CD14-positive monocyte (primary cell): ENCODE data around the gene DLGAP3. TPM values are rescaled to one million over a fixed set of nuclear protein-coding genes. Genes with fewer than 3 reads are reported as not detected.

Experiments used
- DNase-seq, 3 donors: peaks; one replicate each; pipeline ENCODE4 v3.0.0-alpha.2; 2011 to 2022
- H2AFZ ChIP-seq: 2 replicates; pipeline ENCODE4 v1.6.0; 2012; ENCODE audit warnings: mild to moderate bottlenecking, low read depth, low read length, inconsistent platforms; ENCODE audit not compliant: insufficient read depth, poor library complexity, severe bottlenecking
- H3K27ac ChIP-seq, 2 donors: 1 replicate in 1 of 2; 2 replicates in 1 of 2; pipeline ENCODE4 v1.5.1; 2012 to 2013; ENCODE audit warnings: low read length in 2 of 2, control low read depth in 1 of 2, inconsistent platforms in 1 of 2, low read depth in 1 of 2, mild to moderate bottlenecking in 1 of 2
- H3K27me3 ChIP-seq, 2 donors: one replicate each; pipeline versions ENCODE4 v1.6.0 to v1.6.1; 2011 to 2013; ENCODE audit warnings: low read length in 2 of 2; ENCODE audit not compliant: control insufficient read depth in 2 of 2, insufficient read depth in 2 of 2
- H3K36me3 ChIP-seq, 2 donors: replicated peaks in 1 of 2; 1 replicate in 1 of 2; 2 replicates in 1 of 2; pipeline versions ENCODE4 v1.5.1 to v1.6.1; 2012 to 2013; ENCODE audit warnings: low read length in 2 of 2, control low read depth in 1 of 2, inconsistent platforms in 1 of 2, mild to moderate bottlenecking in 1 of 2; ENCODE audit not compliant: insufficient read depth in 2 of 2, control insufficient read depth in 1 of 2
- H3K4me1 ChIP-seq, 2 donors: 1 replicate in 1 of 2; 2 replicates in 1 of 2; pipeline versions ENCODE4 v1.5.1 to v1.6.1; 2012 to 2013; ENCODE audit warnings: low read length in 2 of 2, control low read depth in 1 of 2, inconsistent platforms in 1 of 2, mild to moderate bottlenecking in 1 of 2, moderate library complexity in 1 of 2; ENCODE audit not compliant: insufficient read depth in 2 of 2, control insufficient read depth in 1 of 2
- H3K4me2 ChIP-seq: replicated peaks from 2 replicates; pipeline ENCODE3; 2012; ENCODE audit warnings: low read length, moderate library complexity, mild to moderate bottlenecking; ENCODE audit not compliant: poor library complexity, severe bottlenecking; ENCODE audit errors: extremely low read depth
- H3K4me3 ChIP-seq, 3 experiments: fragments of 200-600 bp in 1 of 3; sonication (generic) in 1 of 3; replicated peaks in 1 of 3; 1 replicate in 2 of 3; 2 replicates in 1 of 3; pipeline ENCODE4 v1.5.1; 2011 to 2013; ENCODE audit warnings: low read length in 3 of 3, mild to moderate bottlenecking in 3 of 3, control low read depth in 2 of 3, low read depth in 2 of 3, inconsistent platforms in 1 of 3, moderate library complexity in 1 of 3
- H3K79me2 ChIP-seq: 2 replicates; pipeline ENCODE4 v1.6.0; 2012; ENCODE audit warnings: mild to moderate bottlenecking, control low read depth, inconsistent platforms, low read length, moderate library complexity; ENCODE audit not compliant: insufficient read depth
- H3K9ac ChIP-seq: 2 replicates; pipeline ENCODE4 v1.6.0; 2017; ENCODE audit warnings: low read length, mild to moderate bottlenecking; ENCODE audit not compliant: insufficient read depth, poor library complexity, severe bottlenecking
- H3K9me3 ChIP-seq, 2 donors: replicated peaks in 1 of 2; 1 replicate in 1 of 2; 2 replicates in 1 of 2; pipeline versions ENCODE4 v1.5.1 to v1.6.1; 2012 to 2013; ENCODE audit warnings: low read length in 2 of 2, control low read depth in 1 of 2; ENCODE audit not compliant: control insufficient read depth in 1 of 2, insufficient read depth in 1 of 2
- H4K20me1 ChIP-seq: 2 replicates; pipeline ENCODE4 v1.6.0; 2012; ENCODE audit warnings: mild to moderate bottlenecking, low read length, control low read depth, moderate library complexity; ENCODE audit not compliant: insufficient read depth
- H3K27ac Mint-ChIP-seq, 7 donors: one replicate each; pipeline ENCODE4 v1.8.0; 2020; ENCODE audit warnings: mild to moderate bottlenecking in 7 of 7, mixed read lengths in 7 of 7, moderate library complexity in 6 of 7, inconsistent platforms in 2 of 7
- H3K27me3 Mint-ChIP-seq, 3 donors: one replicate each; pipeline ENCODE4 v1.8.0; 2021 to 2022; ENCODE audit warnings: low read depth in 3 of 3, mild to moderate bottlenecking in 3 of 3, mixed read lengths in 3 of 3, moderate library complexity in 3 of 3, inconsistent platforms in 1 of 3
- H3K36me3 Mint-ChIP-seq, 2 donors: one replicate each; pipeline ENCODE4 v1.8.0; 2020; ENCODE audit warnings: mixed read lengths in 2 of 2, inconsistent platforms in 1 of 2, mild to moderate bottlenecking in 1 of 2
- H3K4me1 Mint-ChIP-seq: one replicate; pipeline ENCODE4 v1.8.0; 2020; ENCODE audit warnings: mild to moderate bottlenecking, mixed read lengths
- H3K4me3 Mint-ChIP-seq, 2 donors: one replicate each; pipeline ENCODE4 v1.8.0; 2020; ENCODE audit warnings: mild to moderate bottlenecking in 2 of 2, mixed read lengths in 2 of 2, moderate library complexity in 1 of 2
- H3K9me3 Mint-ChIP-seq, 7 donors: one replicate each; pipeline ENCODE4 v1.8.0; 2020 to 2022; ENCODE audit warnings: mixed read lengths in 7 of 7, mild to moderate bottlenecking in 6 of 7, moderate library complexity in 6 of 7, inconsistent platforms in 2 of 7
- CTCF ChIP-seq: fragments of 200-600 bp; IDR thresholded peaks from one replicate; pipeline ENCODE4 v1.8.0; 2022; ENCODE audit warnings: antibody characterized with exemption, mild to moderate bottlenecking
- WGBS: methylation state at CpG from one replicate; pipeline ENCODE4 v1.1.5; 2013; ENCODE audit warnings: missing lambda C conversion rate; ENCODE audit not compliant: insufficient coverage; 5-methylcytosine and 5-hydroxymethylcytosine counted together
- intact Hi-C, 2 donors: fragments of 100-400 bp; cut with micrococcal nuclease; formaldehyde crosslinking; loops; one replicate each; pipeline versions ENCODE4 v1.15.0 to v1.15.1; 2023
- polyA plus RNA-seq, 3 donors: library from polyadenylated mRNA; depleted of rRNA in 1 of 3; unstranded in 2 of 3; stranded (reverse) in 1 of 3; fragments of 300-500 nt in 2 of 3; fragments of >200 nt in 1 of 3; fragmentation: Illumina TruSeq in 2 of 3; gene quantifications; 1 replicate in 2 of 3; 2 replicates in 1 of 3; pipeline ENCODE4 v1.2.3, GENCODE V29; 2012 to 2021

DLGAP3 gene
- polyA plus RNA-seq, 3 donors, result 0.10 to 0.56 (median 0.16) TPM

DNA sequence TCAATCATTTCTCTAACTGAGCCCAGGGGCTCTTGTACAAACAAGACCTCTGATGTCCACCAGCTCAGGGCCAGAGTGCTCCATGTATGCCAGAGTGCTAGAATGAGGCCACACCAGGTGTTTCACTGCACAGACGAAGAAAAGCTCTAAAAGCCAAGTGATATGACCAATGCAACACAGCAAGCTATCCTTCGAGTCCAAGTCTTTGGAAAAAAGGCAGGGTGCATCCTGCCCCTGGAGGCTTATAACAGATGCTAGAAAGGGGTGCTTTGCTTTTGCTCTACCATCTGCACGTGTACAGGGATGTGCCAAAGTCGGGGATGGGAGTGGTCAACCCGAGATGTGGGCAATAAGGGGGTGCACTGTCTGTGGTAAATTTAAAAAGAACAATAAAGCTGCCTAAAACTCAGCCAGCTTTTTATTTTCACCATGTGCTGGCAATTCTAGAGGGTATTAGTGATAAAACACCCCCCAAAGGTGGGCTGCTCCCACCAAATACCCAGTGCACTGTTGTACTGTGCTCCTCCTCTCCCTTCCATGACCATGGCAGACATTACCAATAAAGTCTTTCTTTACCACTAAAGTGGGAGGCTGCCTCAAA is 102.0 kb downstream of the DLGAP3 start:
- H3K4me1 Mint-ChIP-seq, result no peaks in the 10 kb centered on the region
- H3K27me3 Mint-ChIP-seq, result peaks cover 0 to 9% (median 6%) of the 10 kb centered on the region in 3 donors
- no peaks in the 10 kb centered on the region for H3K4me1 ChIP-seq
- H3K9ac ChIP-seq, result no peak overlapping the region
- no peak overlapping the region for H3K4me2 ChIP-seq
- WGBS, result 94% methylated on average over 2 of the region's 5 CpGs
- H3K27ac ChIP-seq, result no peak overlapping the region
- no peak overlapping the region for H3K4me3 ChIP-seq
- no peak overlapping the region for H3K4me3 Mint-ChIP-seq
- no peaks in the 10 kb centered on the region for H3K9me3 ChIP-seq
- intact Hi-C loops, result no loop called here
- no peaks in the 10 kb centered on the region for H4K20me1 ChIP-seq
- H3K79me2 ChIP-seq, result no peaks in the 10 kb centered on the region
- DNase-seq, result no peak
- no peak for TF ChIP-seq CTCF
- H2AFZ ChIP-seq, result no peak overlapping the region
- no peaks in the 10 kb centered on the region for H3K27me3 ChIP-seq
- no peaks in the 10 kb centered on the region for H3K36me3 ChIP-seq
- H3K27ac Mint-ChIP-seq, result peak overlapping the region in 1 of 7 donors; percentile 64
- no peaks in the 10 kb centered on the region for H3K36me3 Mint-ChIP-seq
- H3K9me3 Mint-ChIP-seq, result peaks cover 0 to 3% (median 2%) of the 10 kb centered on the region in 7 donors

GRCh38 chr1:34825455-34826091 is 103.9 kb downstream of the DLGAP3 start:
- Mint-ChIP-seq H3K27me3 (peaks cover 0 to 10% (median 6%) of the 10 kb centered on the region in 3 donors), H3K9me3 (peaks cover 0 to 3% (median 2%) of the 10 kb centered on the region in 7 donors), H3K36me3 (no peaks in the 10 kb centered on the region), H3K4me3 (no peak overlapping the region), H3K4me1 (peaks cover 8% of the 10 kb centered on the region), H3K27ac (no peak overlapping the region)
- Histone ChIP-seq H3K79me2 (no peaks in the 10 kb centered on the region), H3K27me3 (no peaks in the 10 kb centered on the region), H3K9ac (no peak overlapping the region), H3K9me3 (no peaks in the 10 kb centered on the region), H3K27ac (no peak overlapping the region), H3K4me2 (no peak overlapping the region), H3K36me3 (no peaks in the 10 kb centered on the region), H3K4me1 (no peaks in the 10 kb centered on the region), H2AFZ (no peak overlapping the region), H3K4me3 (no peak overlapping the region), H4K20me1 (no peaks in the 10 kb centered on the region)
- intact Hi-C loops, result no loop called here
- TF ChIP-seq CTCF, result no peak
- 85% methylated on average over 2 of the region's 11 CpGs for WGBS
- no peak for DNase-seq
